Stimulated activated CD8-positive, alpha-beta memory T cell treated with anti-CD3 and anti-CD28 coated beads, Interleukin-4, amount 100 ng/mL, for 4 hours (primary cell): ENCODE results near the gene ZP2.
"Not testable (repeated sequence)": the region's sequence is repeated elsewhere in the genome, so short reads cannot be mapped to it uniquely, and the experiment has no call there.

Source experiments
- DNase-seq, 2 donors: peaks; one replicate each; pipeline ENCODE4 v3.0.0-alpha.2; 2020; ENCODE audit warnings: low read depth in 2 of 2, low spot score in 1 of 2

Gene ZP2

GRCh38 chr16:21217121-21217520 is 5.7 kb upstream of the ZP2 start:
- no peak for DNase-seq

GRCh38 chr16:21214086-21214485 is 2.7 kb upstream of the ZP2 start:
- DNase-seq = no peak

GRCh38 chr16:21208446-21209230 is 2.7 kb downstream of the ZP2 start:
- DNase-seq = no peak

GRCh38 chr16:21206550-21206949 is 4.8 kb downstream of the ZP2 start:
- DNase-seq = no peak

GRCh38 chr16:21205303-21205702 is 6.1 kb downstream of the ZP2 start:
- no peak for DNase-seq

- DNase-seq = no peak
These were observed 8.1 kb downstream of the ZP2 start for GRCh38 chr16:21203155-21203797.

- DNase-seq = no peak
These were observed 11.7 kb downstream of the ZP2 start for GRCh38 chr16:21199607-21200218.

GRCh38 chr16:21197621-21198020 is 13.8 kb downstream of the ZP2 start:
- no peak for DNase-seq

GRCh38 chr16:21197112-21197511 is 14.3 kb downstream of the ZP2 start:
- DNase-seq = no peak

- not testable (repeated sequence) for DNase-seq
These were observed 16.0 kb downstream of the ZP2 start for GRCh38 chr16:21195330-21195729.

- DNase-seq = no peak
These were observed 16.5 kb downstream of the ZP2 start for GRCh38 chr16:21194771-21195301.

- no peak for DNase-seq
These were observed 18.4 kb downstream of the ZP2 start for GRCh38 chr16:21192991-21193390.

GRCh38 chr16:21190599-21190998 is 20.8 kb downstream of the ZP2 start:
- no peak for DNase-seq

GRCh38 chr16:21190013-21190412 is 21.4 kb downstream of the ZP2 start:
- no peak for DNase-seq

- no peak for DNase-seq
These were observed 22.1 kb downstream of the ZP2 start for GRCh38 chr16:21189311-21189710.

- DNase-seq = no peak
These were observed 25.1 kb downstream of the ZP2 start for GRCh38 chr16:21186326-21186691.

GRCh38 chr16:21185659-21186325 is 25.6 kb downstream of the ZP2 start:
- no peak for DNase-seq

- DNase-seq = no peak
These were observed 26.5 kb downstream of the ZP2 start for GRCh38 chr16:21184834-21185233.

GRCh38 chr16:21183995-21184394 is 27.4 kb downstream of the ZP2 start:
- DNase-seq = no peak

GRCh38 chr16:21179983-21180365 is 31.4 kb downstream of the ZP2 start:
- no peak for DNase-seq

- DNase-seq = no peak
These were observed 32.0 kb downstream of the ZP2 start for GRCh38 chr16:21179126-21179982.
